K562 (cell line): Measurements from ENCODE around the gene SAPCD1. TPM values are rescaled to one million over a fixed set of nuclear protein-coding genes. Genes with fewer than 3 reads are reported as not detected.

Experiments
- ATAC-seq: fragments of 200-7000 bp; cut with Tn5 transposase; 3 replicates; pipeline ENCODE4 v1.9.1; 2020; ENCODE audit warnings: moderate library complexity
- BruUV-seq: library from RNA; stranded (reverse); fragments of 400-500 nt; replicated peaks from 2 replicates; lab custom pipeline; 2021; lab: Mats Ljungman, UMichigan
- CTCF ChIA-PET: fragments of 300-600 bp; formaldehyde crosslinking; extraction: SDS; loops from one replicate; lab custom pipeline; 2021; ENCODE audit warnings: low intra/inter-chr PET ratio; lab: Yijun Ruan, JAX
- POLR2A ChIA-PET: fragments of 300-600, 350-650 bp; sonication (Branson Sonifier 250); formaldehyde crosslinking; extraction: SDS; loops from one replicate; lab custom pipeline; 2021; ENCODE audit warnings: antibody characterized with exemption, inconsistent platforms; lab: Yijun Ruan, JAX
- DNase-seq, 4 experiments: peaks; one replicate each; pipeline versions ENCODE4 v3.0.0 to v3.0.0-alpha.2; 2011 to 2018; ENCODE audit warnings: low spot score in 3 of 4, mixed read lengths in 3 of 4; ENCODE audit errors: extremely low read depth in 1 of 4
- FAIRE-seq: peaks from 2 replicates; lab custom pipeline; 2011; peaks lifted over from hg19 to GRCh38; lab: Jason Lieb, UNC
- H2AFZ ChIP-seq: 2 replicates; pipeline ENCODE4 v1.6.0; 2011; ENCODE audit warnings: low read depth, low read length, control low read depth, inconsistent platforms
- H3K27ac ChIP-seq: fragments of 200-600 bp; 3 replicates; pipeline ENCODE4 v1.8.0; 2011; ENCODE audit warnings: low read depth, mild to moderate bottlenecking, control low read depth, inconsistent platforms, low read length, moderate library complexity, mixed read lengths; ENCODE audit errors: extremely low read depth
- H3K27me3 ChIP-seq, 2 experiments: fragments of 300-600 bp in 1 of 2; 2 replicates in 1 of 2; 3 replicates in 1 of 2; pipeline versions ENCODE4 v1.6.0 to v1.8.0; 2011; ENCODE audit warnings: inconsistent platforms in 2 of 2, low read length in 2 of 2, mild to moderate bottlenecking in 1 of 2, mixed read lengths in 1 of 2, moderate library complexity in 1 of 2; ENCODE audit not compliant: control insufficient read depth in 2 of 2, insufficient read depth in 2 of 2
- H3K36me3 ChIP-seq: fragments of 300-600 bp; 3 replicates; pipeline ENCODE4 v1.8.0; 2011; ENCODE audit warnings: mild to moderate bottlenecking, low read length, inconsistent platforms; ENCODE audit not compliant: control insufficient read depth, insufficient read depth
- H3K4me1 ChIP-seq, 2 experiments: fragments of 200-600 bp in 1 of 2; replicated peaks in 1 of 2; 2 replicates in 1 of 2; 3 replicates in 1 of 2; pipeline versions ENCODE4 v1.5.1 to v1.8.0; 2011; ENCODE audit warnings: inconsistent platforms in 2 of 2, low read length in 2 of 2, mild to moderate bottlenecking in 1 of 2, mixed read lengths in 1 of 2, moderate library complexity in 1 of 2; ENCODE audit not compliant: control insufficient read depth in 2 of 2, insufficient read depth in 2 of 2
- H3K4me2 ChIP-seq: 2 replicates; pipeline ENCODE4 v1.6.1; 2011; ENCODE audit warnings: low read length, control low read depth, inconsistent platforms, mixed read lengths; ENCODE audit not compliant: insufficient read depth
- H3K4me3 ChIP-seq: fragments of 200-600 bp; sonication (generic), shearing (Covaris generic); 2 replicates; pipeline ENCODE4 v1.5.1; 2016; ENCODE audit warnings: control low read depth, inconsistent platforms
- H3K79me2 ChIP-seq: fragments of 200-600 bp; 3 replicates; pipeline ENCODE4 v1.8.0; 2011; ENCODE audit warnings: low read length, inconsistent platforms; ENCODE audit not compliant: control insufficient read depth, insufficient read depth
- H3K9ac ChIP-seq, 2 experiments: 2 replicates each; pipeline versions ENCODE4 v1.6.0 to v1.6.1; 2011; ENCODE audit warnings: low read depth in 2 of 2, low read length in 2 of 2, control low read depth in 1 of 2, inconsistent platforms in 1 of 2, mild to moderate bottlenecking in 1 of 2, mixed read lengths in 1 of 2; ENCODE audit not compliant: insufficient read depth in 1 of 2
- H3K9me1 ChIP-seq: one replicate; pipeline ENCODE4 v1.6.0; 2011; ENCODE audit warnings: inconsistent platforms, mild to moderate bottlenecking, low read length, moderate library complexity; ENCODE audit not compliant: control insufficient read depth, insufficient read depth
- H3K9me3 ChIP-seq: replicated peaks from 2 replicates; pipeline ENCODE4 v1.5.1; 2011; ENCODE audit warnings: low read depth, low read length, inconsistent platforms; ENCODE audit not compliant: control insufficient read depth, insufficient read depth
- H4K20me1 ChIP-seq: replicated peaks from 2 replicates; pipeline ENCODE4 v1.6.1; 2011; ENCODE audit warnings: low read length, inconsistent platforms, mixed read lengths; ENCODE audit not compliant: control insufficient read depth, insufficient read depth
- CHD1 ChIP-seq: fragments of 200-600 bp; sonication (generic); IDR thresholded peaks from one replicate; pipeline ENCODE4 v1.6.1; 2012; ENCODE audit warnings: mild to moderate bottlenecking, moderate library complexity, low read length, inconsistent platforms
- DMBX1 ChIP-seq: fragments of 250-450 bp; sonication (Bioruptor Pico); IDR thresholded peaks from 2 replicates; pipeline ENCODE4 v1.8.0; 2022; ENCODE audit warnings: inconsistent platforms, mild to moderate bottlenecking, moderate library complexity, borderline replicate concordance
- LCOR ChIP-seq: sonication (generic); formaldehyde crosslinking; IDR thresholded peaks from 2 replicates; pipeline ENCODE4 v1.8.0; 2022; ENCODE audit warnings: mild to moderate bottlenecking, missing genetic modification reagents
- NR1H2 ChIP-seq: sonication (generic); formaldehyde crosslinking; IDR thresholded peaks from 2 replicates; pipeline ENCODE4 v1.4.0; 2020; ENCODE audit warnings: mild to moderate bottlenecking, missing genetic modification reagents
- PHB2 ChIP-seq: fragments of 450-650 bp; IDR thresholded peaks from 2 replicates; pipeline ENCODE4 v1.6.1; 2017; ENCODE audit warnings: low read depth
- SMARCB1 ChIP-seq: IDR thresholded peaks from 2 replicates; pipeline ENCODE4 v1.6.1; 2011; ENCODE audit warnings: improper control_type of control experiment, low read depth; ENCODE audit not compliant: insufficient read length
- ZKSCAN3 ChIP-seq: fragments of 250-450 bp; sonication (Bioruptor Pico); IDR thresholded peaks from 2 replicates; pipeline ENCODE4 v1.4.0; 2020
- ZNF696 ChIP-seq: fragments of 250-450 bp; sonication (Bioruptor Pico); conservative IDR thresholded peaks from 2 replicates; pipeline ENCODE4 v1.4.0; 2020; ENCODE audit warnings: mild to moderate bottlenecking, moderate library complexity
- ZNF77 ChIP-seq: fragments of 250-450 bp; sonication (Bioruptor Pico); IDR thresholded peaks from 2 replicates; pipeline ENCODE4 v1.5.0; 2020
- WGBS: fragments of 100-300 bp; shearing (Covaris generic); methylation state at CpG from one replicate; pipeline ENCODE4 v1.1.6; 2016; ENCODE audit warnings: low coverage, mixed read lengths; ENCODE audit not compliant: insufficient coverage; ENCODE audit errors: missing lambda C conversion rate; 5-methylcytosine and 5-hydroxymethylcytosine counted together
- in situ Hi-C: fragments of 300-500 bp; cut with MboI; formaldehyde crosslinking; loops from 4 replicates; pipeline ENCODE4 v1.15.0; 2018; ENCODE audit warnings: inconsistent platforms, mixed read lengths
- intact Hi-C: fragments of 100-400 bp; cut with micrococcal nuclease; formaldehyde crosslinking; loops from 2 replicates; pipeline ENCODE4 v1.14.2; 2022
- polyA plus RNA-seq, 8 experiments: library from polyadenylated mRNA; depleted of rRNA in 4 of 8; stranded (reverse) in 5 of 8; unstranded in 3 of 8; fragments of >200 nt; fragmentation: Nextera tagmentation in 2 of 8; fragmentation: Illumina TruSeq in 1 of 8; extraction: Ambion mirVana in 2 of 8; extraction: Trizol in 1 of 8; gene quantifications; 2 replicates each; pipeline versions ENCODE4 v1.2.1 to v1.2.3, GENCODE V29; 2011 to 2014; ENCODE audit warnings: inconsistent platforms in 1 of 8, missing spikeins in 1 of 8
- total RNA-seq, 7 experiments: library from RNA; depleted of rRNA in 6 of 7; stranded (reverse); fragments of >200 nt in 6 of 7; fragmentation: Illumina TruSeq in 2 of 7; extraction: Trizol in 2 of 7; gene quantifications; 2 replicates each; pipeline versions ENCODE4 v1.2.1 to v1.2.3, GENCODE V29; 2011 to 2021; ENCODE audit warnings: low replicate concordance in 1 of 7
- TF ChIP-seq, protein P1 (sequence below): fragments of 450-650 bp; formaldehyde crosslinking; IDR thresholded peaks from 2 replicates; pipeline ENCODE4 v1.4.0; 2020; ENCODE audit warnings: mild to moderate bottlenecking, mixed read lengths
- TF ChIP-seq, protein P2 (sequence below): sonication (generic); formaldehyde crosslinking; IDR thresholded peaks from 2 replicates; pipeline ENCODE4 v1.5.0; 2020; ENCODE audit warnings: missing genetic modification reagents
- TF ChIP-seq, protein P3 (sequence below): sonication (generic); formaldehyde crosslinking; IDR thresholded peaks from 2 replicates; pipeline ENCODE4 v1.8.0; 2023; ENCODE audit warnings: mild to moderate bottlenecking, missing genetic modification reagents
- TF ChIP-seq, protein P4 (sequence below): fragments of 250-450 bp; sonication (Bioruptor Pico); IDR thresholded peaks from 2 replicates; pipeline ENCODE4 v1.6.1; 2021; ENCODE audit warnings: mild to moderate bottlenecking

Gene SAPCD1
- total and polyA plus RNA-seq, 9 of the 15 experiments (the other 6 are each of a cell fraction or from before 2014, with no cell fraction given) = 2.6 to 30.2 (median 7.4) TPM

GRCh38 chr6:31734821-31735406 lies 27.5 kb upstream of the SAPCD1 start:
- H3K79me2 ChIP-seq = peaks cover 79% of the 10 kb centered on the region
- peak overlapping the region; percentile 100 for H3K4me2 ChIP-seq
- H4K20me1 ChIP-seq = peaks cover 24% of the 10 kb centered on the region
- H2AFZ ChIP-seq = no peak overlapping the region
- under 1% methylated on average over 18 of the region's 18 CpGs for WGBS
- H3K9me3 ChIP-seq = no peaks in the 10 kb centered on the region
- BruUV-seq = no TSS peak
- H3K9ac ChIP-seq = peak overlapping the region; percentile 99
- CTCF ChIA-PET = interaction anchor here (0.5 kb wide), 1 partner anchor 129 kb away, joined by 4 read pairs; no protein-coding TSS in a partner anchor
- intact Hi-C loops = loop anchor here (1.0 to 10.0 kb wide), 4 partner anchors 32 to 240 kb away; partner anchors contain the start of genes ABHD16A, DXO and VARS1
- DNase-seq = peak; percentile 85 to 96 (median 90)
- peaks cover 43 to 54% of the 10 kb centered on the region in 2 experiments for H3K4me1 ChIP-seq
- POLR2A ChIA-PET = interaction anchor here (0.5 to 13.1 kb wide), 27 partner anchors 9 to 216 kb away, joined by 3 to 236 read pairs (median 4); partner anchors contain the start of genes ABHD16A, BAG6, C6orf47 and CSNK2B
- peak; percentile 48 for ATAC-seq
- H3K36me3 ChIP-seq = peaks cover 56% of the 10 kb centered on the region
- H3K27ac ChIP-seq = peak overlapping the region; percentile 95
- peak; percentile 86 for FAIRE-seq
- peak overlapping the region; percentile 77 for H3K4me3 ChIP-seq
- in situ Hi-C loops = no loop called here
- no peaks in the 10 kb centered on the region for H3K27me3 ChIP-seq
- no peaks in the 10 kb centered on the region for H3K9me1 ChIP-seq
- TF ChIP-seq, protein P1, sequence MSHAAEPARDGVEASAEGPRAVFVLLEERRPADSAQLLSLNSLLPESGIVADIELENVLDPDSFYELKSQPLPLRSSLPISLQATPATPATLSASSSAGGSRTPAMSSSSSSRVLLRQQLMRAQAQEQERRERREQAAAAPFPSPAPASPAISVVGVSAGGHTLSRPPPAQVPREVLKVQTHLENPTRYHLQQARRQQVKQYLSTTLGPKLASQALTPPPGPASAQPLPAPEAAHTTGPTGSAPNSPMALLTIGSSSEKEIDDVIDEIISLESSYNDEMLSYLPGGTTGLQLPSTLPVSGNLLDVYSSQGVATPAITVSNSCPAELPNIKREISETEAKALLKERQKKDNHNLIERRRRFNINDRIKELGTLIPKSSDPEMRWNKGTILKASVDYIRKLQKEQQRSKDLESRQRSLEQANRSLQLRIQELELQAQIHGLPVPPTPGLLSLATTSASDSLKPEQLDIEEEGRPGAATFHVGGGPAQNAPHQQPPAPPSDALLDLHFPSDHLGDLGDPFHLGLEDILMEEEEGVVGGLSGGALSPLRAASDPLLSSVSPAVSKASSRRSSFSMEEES (CRISPR knock-in tag) = no peak
- TF ChIP-seq PHB2 (peak; percentile 51; the same call in 1 of the 2 replicates), CHD1 (peak; percentile 93), LCOR (CRISPR knock-in tag) (no peak), DMBX1 (no peak; the same call in 1 of the 2 replicates), SMARCB1 (no peak), NR1H2 (CRISPR knock-in tag) (peak; percentile 67; the same call in 1 of the 2 replicates), ZNF696 (CRISPR knock-in tag) (0 out of 2 replicates have a peak, but pooled peaks have one; percentile 21), ZKSCAN3 (CRISPR knock-in tag) (peak; percentile 83), ZNF77 (CRISPR knock-in tag) (no peak)
- TF ChIP-seq, protein P2, sequence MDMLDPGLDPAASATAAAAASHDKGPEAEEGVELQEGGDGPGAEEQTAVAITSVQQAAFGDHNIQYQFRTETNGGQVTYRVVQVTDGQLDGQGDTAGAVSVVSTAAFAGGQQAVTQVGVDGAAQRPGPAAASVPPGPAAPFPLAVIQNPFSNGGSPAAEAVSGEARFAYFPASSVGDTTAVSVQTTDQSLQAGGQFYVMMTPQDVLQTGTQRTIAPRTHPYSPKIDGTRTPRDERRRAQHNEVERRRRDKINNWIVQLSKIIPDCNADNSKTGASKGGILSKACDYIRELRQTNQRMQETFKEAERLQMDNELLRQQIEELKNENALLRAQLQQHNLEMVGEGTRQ (CRISPR knock-in tag) = no peak
- TF ChIP-seq, protein P3, sequence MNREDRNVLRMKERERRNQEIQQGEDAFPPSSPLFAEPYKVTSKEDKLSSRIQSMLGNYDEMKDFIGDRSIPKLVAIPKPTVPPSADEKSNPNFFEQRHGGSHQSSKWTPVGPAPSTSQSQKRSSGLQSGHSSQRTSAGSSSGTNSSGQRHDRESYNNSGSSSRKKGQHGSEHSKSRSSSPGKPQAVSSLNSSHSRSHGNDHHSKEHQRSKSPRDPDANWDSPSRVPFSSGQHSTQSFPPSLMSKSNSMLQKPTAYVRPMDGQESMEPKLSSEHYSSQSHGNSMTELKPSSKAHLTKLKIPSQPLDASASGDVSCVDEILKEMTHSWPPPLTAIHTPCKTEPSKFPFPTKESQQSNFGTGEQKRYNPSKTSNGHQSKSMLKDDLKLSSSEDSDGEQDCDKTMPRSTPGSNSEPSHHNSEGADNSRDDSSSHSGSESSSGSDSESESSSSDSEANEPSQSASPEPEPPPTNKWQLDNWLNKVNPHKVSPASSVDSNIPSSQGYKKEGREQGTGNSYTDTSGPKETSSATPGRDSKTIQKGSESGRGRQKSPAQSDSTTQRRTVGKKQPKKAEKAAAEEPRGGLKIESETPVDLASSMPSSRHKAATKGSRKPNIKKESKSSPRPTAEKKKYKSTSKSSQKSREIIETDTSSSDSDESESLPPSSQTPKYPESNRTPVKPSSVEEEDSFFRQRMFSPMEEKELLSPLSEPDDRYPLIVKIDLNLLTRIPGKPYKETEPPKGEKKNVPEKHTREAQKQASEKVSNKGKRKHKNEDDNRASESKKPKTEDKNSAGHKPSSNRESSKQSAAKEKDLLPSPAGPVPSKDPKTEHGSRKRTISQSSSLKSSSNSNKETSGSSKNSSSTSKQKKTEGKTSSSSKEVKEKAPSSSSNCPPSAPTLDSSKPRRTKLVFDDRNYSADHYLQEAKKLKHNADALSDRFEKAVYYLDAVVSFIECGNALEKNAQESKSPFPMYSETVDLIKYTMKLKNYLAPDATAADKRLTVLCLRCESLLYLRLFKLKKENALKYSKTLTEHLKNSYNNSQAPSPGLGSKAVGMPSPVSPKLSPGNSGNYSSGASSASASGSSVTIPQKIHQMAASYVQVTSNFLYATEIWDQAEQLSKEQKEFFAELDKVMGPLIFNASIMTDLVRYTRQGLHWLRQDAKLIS (CRISPR knock-in tag) = no peak
- TF ChIP-seq, protein P4, sequence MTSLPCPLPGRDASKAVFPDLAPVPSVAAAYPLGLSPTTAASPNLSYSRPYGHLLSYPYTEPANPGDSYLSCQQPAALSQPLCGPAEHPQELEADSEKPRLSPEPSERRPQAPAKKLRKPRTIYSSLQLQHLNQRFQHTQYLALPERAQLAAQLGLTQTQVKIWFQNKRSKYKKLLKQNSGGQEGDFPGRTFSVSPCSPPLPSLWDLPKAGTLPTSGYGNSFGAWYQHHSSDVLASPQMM (CRISPR knock-in tag) = no peak
